NCI-H345 (cell line): ENCODE results near the gene PLEKHM3.
A peak's percentile ranks its signal among the peaks of the same experiment; 100 is the strongest.

Experiments used
- DNase-seq: peaks from one replicate; lab custom pipeline; 2025; lab: John Stamatoyannopoulos, UW

The PLEKHM3 gene

GRCh38 chr2:208025037-208025813 lies at the start of gene PLEKHM3:
Gene PLEKHM3 (minus strand): TSS chr2:208025527. CDS start chr2:208001639, 23,888 bp downstream.
- peak; percentile 77 for DNase-seq

GRCh38 chr2:208074610-208075356 lies 49.5 kb upstream of the PLEKHM3 start:
- no peak for DNase-seq

- peak; percentile 51 for DNase-seq
These were observed 47.0 kb upstream of the PLEKHM3 start for GRCh38 chr2:208072250-208072892.

GRCh38 chr2:208069186-208069585 lies 43.9 kb upstream of the PLEKHM3 start:
- DNase-seq = no peak

GRCh38 chr2:208066016-208066415 lies 40.7 kb upstream of the PLEKHM3 start:
- DNase-seq = no peak

- DNase-seq = no peak
These were observed 40.1 kb upstream of the PLEKHM3 start for GRCh38 chr2:208065476-208065875.

GRCh38 chr2:208064220-208064961 lies 39.1 kb upstream of the PLEKHM3 start:
- no peak for DNase-seq

GRCh38 chr2:208062961-208063360 lies 37.6 kb upstream of the PLEKHM3 start:
- no peak for DNase-seq

GRCh38 chr2:208062113-208062512 lies 36.8 kb upstream of the PLEKHM3 start:
- DNase-seq = peak; percentile 45

- no peak for DNase-seq
These were observed 31.8 kb upstream of the PLEKHM3 start for GRCh38 chr2:208057108-208057507.

GRCh38 chr2:208049441-208049840 lies 24.1 kb upstream of the PLEKHM3 start:
- DNase-seq = no peak

- DNase-seq = no peak
These were observed 23.7 kb upstream of the PLEKHM3 start for GRCh38 chr2:208049006-208049405.

GRCh38 chr2:208047840-208048239 lies 22.5 kb upstream of the PLEKHM3 start:
- no peak for DNase-seq

- no peak for DNase-seq
These were observed 21.4 kb upstream of the PLEKHM3 start for GRCh38 chr2:208046686-208047085.

- no peak for DNase-seq
These were observed 17.1 kb upstream of the PLEKHM3 start for GRCh38 chr2:208042450-208042849.

GRCh38 chr2:208042041-208042440 lies 16.7 kb upstream of the PLEKHM3 start:
- no peak for DNase-seq

- DNase-seq = no peak
These were observed 15.2 kb upstream of the PLEKHM3 start for GRCh38 chr2:208040199-208041171.

- DNase-seq = no peak
These were observed 14.2 kb upstream of the PLEKHM3 start for GRCh38 chr2:208039376-208040110.

- no peak for DNase-seq
These were observed 12.5 kb upstream of the PLEKHM3 start for GRCh38 chr2:208037564-208038487.
